Activated CD8-positive, alpha-beta T cell treated with anti-CD3 and anti-CD28 coated beads for 36 hours (primary cell): ENCODE measurements around the gene TMEM220. TPM values are rescaled to one million over a fixed set of nuclear protein-coding genes. Genes with fewer than 3 reads are reported as not detected.
"Not testable (repeated sequence)": the region's sequence is repeated elsewhere in the genome, so short reads cannot be mapped to it uniquely, and the experiment has no call there.

ENCODE experiments used
- ATAC-seq: fragments of 200-7000 bp; cut with Tn5 transposase; one replicate; pipeline ENCODE4 v1.10.0; 2021; ENCODE audit warnings: mild to moderate bottlenecking, moderate library complexity
- CTCF ChIA-PET: fragments of 350-600 bp; sonication (Branson Sonifier 250); formaldehyde crosslinking; loops from one replicate; lab custom pipeline; 2021; ENCODE audit warnings: antibody characterized with exemption; lab: Charles Lee
- POLR2A ChIA-PET: fragments of 350-600 bp; sonication (Branson Sonifier 250); formaldehyde crosslinking; loops from one replicate; lab custom pipeline; 2021; ENCODE audit warnings: antibody characterized with exemption; lab: Charles Lee
- DNase-seq: peaks from one replicate; pipeline ENCODE4 v3.0.0-alpha.2; 2020
- H3K27ac Mint-ChIP-seq: one replicate; pipeline ENCODE4 v1.8.0; 2021; ENCODE audit warnings: mild to moderate bottlenecking, mixed read lengths
- H3K27me3 Mint-ChIP-seq: one replicate; pipeline ENCODE4 v1.8.0; 2021; ENCODE audit warnings: mixed read lengths
- H3K36me3 Mint-ChIP-seq: one replicate; pipeline ENCODE4 v1.8.0; 2021; ENCODE audit warnings: low read depth, mixed read lengths
- H3K4me1 Mint-ChIP-seq: one replicate; pipeline ENCODE4 v1.8.0; 2021; ENCODE audit warnings: low read depth, mixed read lengths
- H3K4me3 Mint-ChIP-seq: one replicate; pipeline ENCODE4 v1.8.0; 2021; ENCODE audit warnings: mild to moderate bottlenecking, moderate library complexity, mixed read lengths
- H3K9me3 Mint-ChIP-seq: one replicate; pipeline ENCODE4 v1.8.0; 2021; ENCODE audit warnings: mixed read lengths
- intact Hi-C: fragments of 100-400 bp; cut with micrococcal nuclease; formaldehyde crosslinking; loops from one replicate; pipeline ENCODE4 v1.10.0; 2022
- total RNA-seq, 2 experiments: library from RNA; stranded (reverse); gene quantifications; one replicate each; pipeline ENCODE4 v1.2.3, GENCODE V29; 2021
- TF ChIP-seq, protein P1 (sequence below): fragments of 200-600 bp; IDR thresholded peaks from one replicate; pipeline ENCODE4 v1.8.0; 2022; ENCODE audit warnings: antibody characterized with exemption, mild to moderate bottlenecking

Gene TMEM220
- total RNA-seq, 2 experiments from 2014 or later: 0.63 to 1.4 TPM

DNA sequence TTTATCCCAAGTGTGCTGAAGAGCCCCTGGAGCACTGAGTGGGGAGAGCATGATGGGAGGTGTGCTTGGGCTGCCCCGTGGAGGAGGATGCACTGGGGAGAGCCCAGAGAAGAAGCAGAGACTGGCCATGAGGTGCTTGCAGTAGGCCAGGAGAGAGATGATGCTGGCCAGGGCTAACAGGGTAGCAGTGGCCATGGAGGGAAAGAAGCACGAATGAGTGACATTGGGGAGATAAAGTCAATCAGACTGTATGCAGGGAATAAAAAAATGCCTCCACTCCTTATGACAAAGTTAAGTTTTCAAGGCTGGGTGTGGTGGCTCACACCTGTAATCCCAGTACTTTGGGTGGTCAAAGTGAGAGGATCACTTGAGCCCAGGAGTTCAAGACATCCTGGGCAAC is 5.4 kb upstream of the TMEM220 start:
- DNase-seq (no peak), ATAC-seq (no peak)
- H3K4me1 Mint-ChIP-seq: peaks cover 11% of the 10 kb centered on the region
- no peak overlapping the region for H3K4me3 Mint-ChIP-seq
- H3K27ac Mint-ChIP-seq: no peak overlapping the region
- no peaks in the 10 kb centered on the region for H3K36me3 Mint-ChIP-seq
- intact Hi-C loops: loop anchor here (5.0 kb wide), 1 partner anchor 112 kb away; no protein-coding TSS in a partner anchor
- CTCF ChIA-PET: interaction anchor here (3.3 kb wide), 1 partner anchor 109 kb away, joined by 31 read pairs; no protein-coding TSS in a partner anchor
- POLR2A ChIA-PET: interaction anchor here (1.7 kb wide), 1 partner anchor 110 kb away, joined by 4 read pairs; no protein-coding TSS in a partner anchor
- TF ChIP-seq, protein P1, sequence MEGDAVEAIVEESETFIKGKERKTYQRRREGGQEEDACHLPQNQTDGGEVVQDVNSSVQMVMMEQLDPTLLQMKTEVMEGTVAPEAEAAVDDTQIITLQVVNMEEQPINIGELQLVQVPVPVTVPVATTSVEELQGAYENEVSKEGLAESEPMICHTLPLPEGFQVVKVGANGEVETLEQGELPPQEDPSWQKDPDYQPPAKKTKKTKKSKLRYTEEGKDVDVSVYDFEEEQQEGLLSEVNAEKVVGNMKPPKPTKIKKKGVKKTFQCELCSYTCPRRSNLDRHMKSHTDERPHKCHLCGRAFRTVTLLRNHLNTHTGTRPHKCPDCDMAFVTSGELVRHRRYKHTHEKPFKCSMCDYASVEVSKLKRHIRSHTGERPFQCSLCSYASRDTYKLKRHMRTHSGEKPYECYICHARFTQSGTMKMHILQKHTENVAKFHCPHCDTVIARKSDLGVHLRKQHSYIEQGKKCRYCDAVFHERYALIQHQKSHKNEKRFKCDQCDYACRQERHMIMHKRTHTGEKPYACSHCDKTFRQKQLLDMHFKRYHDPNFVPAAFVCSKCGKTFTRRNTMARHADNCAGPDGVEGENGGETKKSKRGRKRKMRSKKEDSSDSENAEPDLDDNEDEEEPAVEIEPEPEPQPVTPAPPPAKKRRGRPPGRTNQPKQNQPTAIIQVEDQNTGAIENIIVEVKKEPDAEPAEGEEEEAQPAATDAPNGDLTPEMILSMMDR: no peak
- no peaks in the 10 kb centered on the region for H3K27me3 Mint-ChIP-seq
- H3K9me3 Mint-ChIP-seq: no peaks in the 10 kb centered on the region

DNA sequence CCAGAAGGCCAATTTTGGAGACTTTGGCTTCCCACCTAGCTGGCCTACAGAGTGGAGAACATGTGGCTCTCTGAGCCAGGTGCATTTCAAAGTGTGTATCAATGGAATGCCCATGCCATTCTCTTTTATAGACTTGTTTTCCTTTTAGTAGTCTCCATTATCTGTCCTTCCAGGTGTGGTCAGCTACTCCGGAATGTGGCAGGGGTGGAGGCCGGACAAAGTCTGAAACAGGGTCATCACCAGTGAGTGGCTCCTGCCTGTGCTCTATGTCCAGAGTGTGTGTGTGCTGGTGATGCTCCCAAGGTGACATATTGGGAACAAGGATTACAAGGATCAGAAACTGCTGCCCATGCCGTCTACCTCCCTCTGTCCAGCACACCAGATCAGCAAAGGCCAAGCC is 3.8 kb upstream of the TMEM220 start:
- Mint-ChIP-seq H3K4me3 (no peak overlapping the region), H3K36me3 (no peaks in the 10 kb centered on the region), H3K27ac (no peak overlapping the region), H3K27me3 (no peaks in the 10 kb centered on the region), H3K4me1 (peaks cover 11% of the 10 kb centered on the region), H3K9me3 (no peaks in the 10 kb centered on the region)
- ChIA-PET CTCF (interaction anchor here (1.2 kb wide), 1 partner anchor 111 kb away, joined by 3 read pairs; no protein-coding TSS in a partner anchor), POLR2A (interaction anchor here (0.7 kb wide), 1 partner anchor 614 kb away, joined by 3 read pairs; no protein-coding TSS in a partner anchor)
- DNase-seq (no peak), ATAC-seq (no peak)
- intact Hi-C loops: no loop called here
- TF ChIP-seq, protein P1: no peak

DNA sequence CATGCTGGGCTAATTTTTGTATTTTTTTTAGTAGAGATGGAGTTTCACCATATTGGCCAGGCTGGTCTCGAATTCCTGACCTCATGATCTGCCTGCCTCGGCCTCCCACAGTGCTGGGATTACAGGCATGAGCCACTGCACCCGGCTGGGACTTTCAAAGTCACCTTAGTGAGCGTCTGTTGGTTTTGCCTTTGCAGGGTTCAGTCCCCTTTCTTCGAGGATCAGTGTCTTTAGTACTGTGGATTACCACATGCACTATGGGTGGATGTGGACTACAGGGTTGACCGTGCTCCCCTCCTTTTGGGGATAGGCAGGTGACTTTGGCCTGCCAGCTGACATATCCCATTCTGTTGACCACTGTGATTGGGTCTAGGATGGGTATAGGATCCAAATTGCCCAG is 2.3 kb upstream of the TMEM220 start:
- POLR2A ChIA-PET, intact Hi-C loops, H3K9me3 Mint-ChIP-seq, H3K4me3 Mint-ChIP-seq, H3K36me3 Mint-ChIP-seq, DNase-seq, H3K27me3 Mint-ChIP-seq, H3K27ac Mint-ChIP-seq, CTCF ChIA-PET, ATAC-seq: not testable (repeated sequence)
- H3K4me1 Mint-ChIP-seq: peaks cover 16% of the 10 kb centered on the region

DNA sequence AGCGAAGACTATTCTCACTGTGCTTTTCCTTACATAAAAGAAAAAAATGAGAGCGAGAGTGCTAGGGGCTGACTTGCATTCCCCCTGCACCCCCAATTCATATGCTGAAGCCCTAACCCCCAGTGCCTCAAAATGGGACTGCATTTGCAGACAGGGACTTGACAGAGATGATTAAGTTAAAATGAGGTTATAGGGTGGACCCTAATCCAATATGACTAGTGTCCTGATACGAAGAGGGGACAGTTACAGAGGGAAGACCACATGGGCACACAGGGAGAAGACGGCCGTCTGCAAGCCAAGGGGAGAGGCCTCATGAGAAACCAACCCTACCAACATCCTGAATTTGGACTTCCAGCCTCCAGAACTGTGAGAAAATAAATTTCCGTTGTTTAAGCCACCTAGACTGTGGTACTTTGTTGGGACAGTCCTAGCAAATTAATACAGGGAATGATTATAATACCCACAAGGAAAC is 1.6 kb upstream of the TMEM220 start:
- Mint-ChIP-seq H3K36me3 (no peaks in the 10 kb centered on the region), H3K4me1 (peaks cover 18% of the 10 kb centered on the region), H3K4me3 (peak overlapping the region; percentile 78), H3K9me3 (no peaks in the 10 kb centered on the region), H3K27me3 (no peaks in the 10 kb centered on the region), H3K27ac (no peak overlapping the region)
- CTCF ChIA-PET: interaction anchor here (1.7 kb wide), 1 partner anchor 85 kb away, joined by 4 read pairs; no protein-coding TSS in a partner anchor
- POLR2A ChIA-PET: interaction anchor here (1.3 kb wide), 1 partner anchor 35 kb away, joined by 4 read pairs; no protein-coding TSS in a partner anchor
- intact Hi-C loops: no loop called here
- DNase-seq: no peak
- no peak for ATAC-seq
- TF ChIP-seq, protein P1: no peak

DNA sequence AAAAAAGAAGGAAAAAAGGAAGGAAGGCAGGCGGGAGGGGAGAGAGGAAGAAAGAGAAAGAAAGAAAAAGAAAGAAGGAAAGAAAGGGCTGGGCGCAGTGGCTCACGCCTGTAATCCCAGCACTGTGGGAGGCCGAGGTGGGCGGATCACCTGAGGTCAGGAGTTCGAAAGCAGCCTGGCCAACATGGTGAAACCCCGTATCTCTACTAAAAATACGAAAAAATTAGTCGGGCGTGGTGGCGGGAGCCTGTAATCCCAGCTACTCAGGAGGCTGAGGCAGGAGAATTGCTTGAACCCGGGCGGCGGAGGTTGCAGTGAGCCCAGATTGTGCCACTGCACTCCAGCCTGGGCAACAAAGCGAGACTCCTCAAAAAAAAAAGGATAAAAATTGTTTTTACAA is 424 bp upstream of the TMEM220 start:
- intact Hi-C loops, H3K36me3 Mint-ChIP-seq, H3K9me3 Mint-ChIP-seq, ATAC-seq, H3K27me3 Mint-ChIP-seq: not testable (repeated sequence)
- DNase-seq: peak; percentile 47
- POLR2A ChIA-PET: interaction anchor here (1.3 kb wide), 1 partner anchor 34 kb away, joined by 4 read pairs; no protein-coding TSS in a partner anchor
- peak overlapping the region; percentile 67 for H3K27ac Mint-ChIP-seq
- H3K4me1 Mint-ChIP-seq: peaks cover 18% of the 10 kb centered on the region
- H3K4me3 Mint-ChIP-seq: peak overlapping the region; percentile 78
- CTCF ChIA-PET: interaction anchor here (0.8 to 1.7 kb wide), 3 partner anchors 84 to 115 kb away, joined by 3 to 4 read pairs (median 4); no protein-coding TSS in a partner anchor

DNA sequence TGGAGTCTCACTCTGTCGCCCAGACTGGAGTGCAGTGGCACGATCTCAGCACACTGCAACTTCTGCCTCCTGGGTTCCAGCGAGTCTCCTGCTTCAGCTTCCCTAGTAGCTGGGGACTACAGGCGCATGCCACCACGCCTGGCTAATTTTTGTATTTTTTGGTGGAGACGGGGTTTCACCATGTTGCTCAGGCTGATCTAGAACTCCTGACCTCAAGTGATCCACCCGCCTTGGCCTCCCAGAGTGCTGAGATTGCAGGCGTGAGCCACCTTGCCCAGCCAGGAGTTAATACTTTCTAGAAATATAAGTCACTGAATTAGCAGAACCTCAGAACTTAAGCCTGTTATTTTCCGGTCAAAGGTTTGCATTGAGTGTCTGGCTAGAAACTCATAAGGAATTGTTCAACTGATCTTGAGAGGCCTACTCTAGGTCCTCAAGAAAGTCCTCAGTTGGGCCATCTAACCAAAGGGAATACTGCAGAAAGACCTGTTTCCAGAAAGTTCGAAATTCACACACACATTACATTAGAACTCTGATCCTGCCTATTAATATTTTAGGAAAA is 1.4 kb downstream of the TMEM220 start:
- H3K9me3 Mint-ChIP-seq: no peaks in the 10 kb centered on the region
- peaks cover 2% of the 10 kb centered on the region for H3K36me3 Mint-ChIP-seq
- ChIA-PET CTCF (interaction anchor here (2.1 kb wide), 1 partner anchor 9 kb away, joined by 7 read pairs; no protein-coding TSS in a partner anchor), POLR2A (no interaction called here)
- DNase-seq (no peak), ATAC-seq (no peak)
- H3K4me1 Mint-ChIP-seq: peaks cover 18% of the 10 kb centered on the region
- H3K27ac Mint-ChIP-seq: no peak overlapping the region
- no peak overlapping the region for H3K4me3 Mint-ChIP-seq
- TF ChIP-seq, protein P1: no peak
- intact Hi-C loops: no loop called here
- H3K27me3 Mint-ChIP-seq: no peaks in the 10 kb centered on the region
